ENCODE results near the gene FZD10.

FZD10 gene

GRCh38 chr12:130214686-130215395 is 52.6 kb downstream of the FZD10 start:
- no peak for DNase-seq
